ENCODE results near the gene CTR9. TPM values are rescaled to one million over a fixed set of nuclear protein-coding genes. Genes with fewer than 3 reads are reported as not detected.

Gene CTR9
- total RNA-seq, 2 donors from 2014 or later = 42.9 to 45.7 TPM

DNA sequence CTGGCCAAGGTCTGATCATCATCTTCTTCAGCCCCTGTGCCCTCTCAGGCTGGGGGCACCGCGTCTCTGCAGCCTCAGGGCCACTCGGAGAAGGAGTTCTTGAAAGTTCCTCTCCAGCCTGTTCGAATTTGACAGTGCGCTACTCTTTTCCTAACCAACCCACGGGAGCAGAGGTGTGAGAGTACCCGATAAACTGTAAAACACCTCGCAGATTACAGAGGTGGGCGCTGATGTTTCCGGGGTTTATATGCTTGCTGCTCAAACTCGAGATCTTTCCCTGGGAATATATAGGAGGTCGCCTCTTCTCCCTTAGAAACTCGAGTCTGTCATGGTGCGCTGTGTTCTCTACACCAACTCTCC lies 515 bp downstream of the CTR9 start:
- H3K27ac Mint-ChIP-seq = peak overlapping the region; percentile 84 to 94
- ATAC-seq = peak; percentile 4 to 15
- no peaks in the 10 kb centered on the region for H3K27me3 Mint-ChIP-seq
- H3K9me3 Mint-ChIP-seq = no peaks in the 10 kb centered on the region
- peaks cover 14% of the 10 kb centered on the region for H3K36me3 Mint-ChIP-seq
- H3K4me3 Mint-ChIP-seq = peak overlapping the region; percentile 92
- peak; percentile 60 for DNase-seq (ENCODE audit: low spot score)
- H3K4me1 Mint-ChIP-seq (ENCODE audit: low read depth in 2 of 2) = peaks cover 15 to 22% of the 10 kb centered on the region in 2 donors

DNA sequence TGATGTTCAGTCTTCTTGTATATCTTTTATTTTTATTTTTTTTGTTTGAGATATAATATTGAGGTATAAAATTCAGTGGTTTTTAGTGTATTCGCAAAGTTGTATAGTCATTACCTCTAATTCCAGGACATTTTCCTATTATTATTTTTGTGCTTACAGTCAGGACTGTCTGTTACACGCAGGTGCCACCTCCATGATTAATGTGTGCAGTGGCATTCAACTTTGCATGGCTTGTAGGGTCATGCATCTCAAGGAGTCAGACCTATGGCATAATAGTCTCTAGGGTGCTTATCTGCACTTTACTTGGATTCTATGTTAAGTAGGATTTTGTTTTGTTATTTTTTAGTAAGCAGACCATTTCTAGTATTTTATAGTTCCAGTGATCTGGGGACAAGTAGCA lies 1.0 kb downstream of the CTR9 start:
- Mint-ChIP-seq H3K36me3 (peaks cover 14% of the 10 kb centered on the region), H3K4me1 (ENCODE audit: low read depth in 2 of 2) (peaks cover 15 to 22% of the 10 kb centered on the region in 2 donors), H3K9me3 (no peaks in the 10 kb centered on the region), H3K27ac (peak overlapping the region; percentile 84 to 94), H3K4me3 (peak overlapping the region; percentile 92), H3K27me3 (no peaks in the 10 kb centered on the region)
- ATAC-seq (no peak), DNase-seq (ENCODE audit: low spot score) (no peak)

- ATAC-seq (no peak), DNase-seq (ENCODE audit: low spot score) (no peak)
- peaks cover 14% of the 10 kb centered on the region for H3K36me3 Mint-ChIP-seq
- H3K9me3 Mint-ChIP-seq = no peaks in the 10 kb centered on the region
- H3K27ac Mint-ChIP-seq = peak overlapping the region in 1 of 2 donors; percentile 94
- no peaks in the 10 kb centered on the region for H3K27me3 Mint-ChIP-seq
- H3K4me3 Mint-ChIP-seq = peak overlapping the region; percentile 92
- peaks cover 15 to 22% of the 10 kb centered on the region in 2 donors for H3K4me1 Mint-ChIP-seq (ENCODE audit: low read depth in 2 of 2)
These were observed 1.4 kb downstream of the CTR9 start for GRCh38 chr11:10752486-10752885.

- peaks cover 3 to 6% of the 10 kb centered on the region in 2 donors for H3K4me1 Mint-ChIP-seq (ENCODE audit: low read depth in 2 of 2)
- no peaks in the 10 kb centered on the region for H3K9me3 Mint-ChIP-seq
- ATAC-seq (no peak), DNase-seq (ENCODE audit: low spot score) (no peak)
- H3K36me3 Mint-ChIP-seq = peaks cover 21% of the 10 kb centered on the region
- no peaks in the 10 kb centered on the region for H3K27me3 Mint-ChIP-seq
- H3K27ac Mint-ChIP-seq = no peak overlapping the region
- no peak overlapping the region for H3K4me3 Mint-ChIP-seq
These were observed 7.9 kb downstream of the CTR9 start for GRCh38 chr11:10758957-10759356.

- H3K27ac Mint-ChIP-seq = no peak overlapping the region
- ATAC-seq = no peak
- no peak for DNase-seq (ENCODE audit: low spot score)
- H3K4me3 Mint-ChIP-seq = no peak overlapping the region
- H3K36me3 Mint-ChIP-seq = peaks cover 22% of the 10 kb centered on the region
- H3K27me3 Mint-ChIP-seq = no peaks in the 10 kb centered on the region
- H3K4me1 Mint-ChIP-seq (ENCODE audit: low read depth in 2 of 2) = peaks cover 3 to 6% of the 10 kb centered on the region in 2 donors
- no peaks in the 10 kb centered on the region for H3K9me3 Mint-ChIP-seq
These were observed 10.1 kb downstream of the CTR9 start for GRCh38 chr11:10761085-10761698.

DNA sequence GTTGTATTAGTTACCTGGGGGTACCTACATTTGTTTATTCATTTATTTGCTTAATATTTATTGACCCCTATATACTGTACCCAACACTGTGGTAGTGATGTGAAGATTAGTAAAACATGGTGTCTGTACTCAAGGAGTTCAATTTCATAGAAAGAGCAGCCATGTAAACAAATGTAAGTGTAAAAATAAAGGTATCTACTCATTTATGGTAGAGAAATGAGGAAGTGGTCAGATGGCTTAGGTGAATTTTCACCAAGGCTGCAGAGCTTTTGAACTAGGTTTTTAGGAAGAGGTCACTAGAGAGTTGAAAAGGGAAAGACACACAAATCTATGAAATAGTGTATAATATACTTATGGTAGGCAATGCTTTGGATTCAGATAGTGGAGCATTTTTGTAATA lies 11.1 kb downstream of the CTR9 start:
- Mint-ChIP-seq H3K4me3 (no peak overlapping the region), H3K27ac (no peak overlapping the region), H3K36me3 (peaks cover 31% of the 10 kb centered on the region), H3K4me1 (ENCODE audit: low read depth in 2 of 2) (peaks cover 3 to 6% of the 10 kb centered on the region in 2 donors), H3K27me3 (no peaks in the 10 kb centered on the region), H3K9me3 (no peaks in the 10 kb centered on the region)
- DNase-seq (ENCODE audit: low spot score) = no peak
- no peak for ATAC-seq

GRCh38 chr11:10762913-10763421 lies 11.9 kb downstream of the CTR9 start:
- Mint-ChIP-seq H3K27ac (no peak overlapping the region), H3K4me3 (no peak overlapping the region), H3K27me3 (no peaks in the 10 kb centered on the region), H3K36me3 (peaks cover 38% of the 10 kb centered on the region), H3K4me1 (ENCODE audit: low read depth in 2 of 2) (peaks cover 3 to 6% of the 10 kb centered on the region in 2 donors), H3K9me3 (no peaks in the 10 kb centered on the region)
- ATAC-seq = no peak
- no peak for DNase-seq (ENCODE audit: low spot score)

DNA sequence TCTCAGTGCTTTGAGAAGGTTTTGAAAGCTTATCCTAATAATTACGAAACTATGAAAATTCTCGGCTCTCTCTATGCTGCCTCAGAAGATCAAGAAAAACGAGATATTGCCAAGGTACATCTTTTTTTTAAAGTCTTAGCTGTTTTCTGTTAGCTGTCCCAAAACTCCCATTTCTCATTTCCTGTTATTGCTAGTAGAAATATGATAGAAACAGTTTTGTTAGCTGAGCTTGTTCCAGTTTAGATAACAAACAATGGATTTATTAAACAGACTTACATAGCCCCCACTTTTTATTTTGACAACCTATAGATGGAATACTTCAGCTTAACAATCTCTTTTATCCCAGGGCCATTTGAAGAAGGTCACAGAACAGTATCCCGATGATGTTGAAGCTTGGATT lies 12.7 kb downstream of the CTR9 start:
- no peak overlapping the region for H3K4me3 Mint-ChIP-seq

GRCh38 chr11:10764412-10764811 lies 13.4 kb downstream of the CTR9 start:
- Mint-ChIP-seq H3K27ac (no peak overlapping the region), H3K4me3 (no peak overlapping the region), H3K27me3 (no peaks in the 10 kb centered on the region), H3K4me1 (ENCODE audit: low read depth in 2 of 2) (peaks cover 3 to 6% of the 10 kb centered on the region in 2 donors), H3K36me3 (peaks cover 44% of the 10 kb centered on the region), H3K9me3 (no peaks in the 10 kb centered on the region)
- DNase-seq (ENCODE audit: low spot score) (no peak), ATAC-seq (no peak)

More for the DNA sequence above, 12.7 kb downstream of the CTR9 start:
- Mint-ChIP-seq H3K4me1 (ENCODE audit: low read depth in 2 of 2) (peaks cover 3 to 6% of the 10 kb centered on the region in 2 donors), H3K36me3 (peaks cover 38% of the 10 kb centered on the region), H3K27ac (no peak overlapping the region), H3K9me3 (no peaks in the 10 kb centered on the region), H3K27me3 (no peaks in the 10 kb centered on the region)
- DNase-seq (ENCODE audit: low spot score) (no peak), ATAC-seq (no peak)

DNA sequence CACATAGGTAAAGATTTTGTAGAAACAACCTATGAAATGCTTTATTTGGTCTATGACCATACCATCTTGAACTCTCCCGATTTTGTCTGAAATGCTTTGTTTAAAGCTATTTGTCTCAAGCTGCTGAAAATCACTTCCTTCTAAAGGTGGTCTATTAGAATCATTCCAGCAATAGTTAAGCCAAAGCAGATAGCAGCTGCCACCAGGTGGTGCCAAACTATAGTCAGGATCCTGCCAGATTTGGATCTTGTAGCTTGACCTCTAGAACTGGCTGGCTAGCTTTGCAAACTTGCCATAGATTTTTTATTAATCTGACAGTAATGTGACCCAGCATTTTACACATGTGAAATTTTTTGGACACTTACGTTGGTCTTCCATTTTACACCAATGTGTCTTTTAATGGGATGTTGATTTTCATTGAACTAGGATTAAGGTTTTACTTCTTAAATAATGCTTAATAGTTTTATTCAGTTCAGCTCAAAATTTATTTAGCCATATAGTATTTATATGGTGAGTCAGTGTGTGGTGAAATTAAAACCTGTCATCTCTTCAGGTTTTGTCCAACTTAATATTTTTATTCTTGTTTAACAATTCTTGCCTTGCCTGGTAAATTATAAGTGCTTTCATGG lies 19.7 kb downstream of the CTR9 start:
- Mint-ChIP-seq H3K9me3 (no peaks in the 10 kb centered on the region), H3K27ac (no peak overlapping the region), H3K27me3 (no peaks in the 10 kb centered on the region), H3K36me3 (peaks cover 66% of the 10 kb centered on the region), H3K4me1 (ENCODE audit: low read depth in 2 of 2) (no peaks in the 10 kb centered on the region), H3K4me3 (no peak overlapping the region)
- DNase-seq (ENCODE audit: low spot score) (no peak), ATAC-seq (no peak)

GRCh38 chr11:10771457-10771856 lies 20.4 kb downstream of the CTR9 start:
- Mint-ChIP-seq H3K4me1 (ENCODE audit: low read depth in 2 of 2) (no peaks in the 10 kb centered on the region), H3K9me3 (no peaks in the 10 kb centered on the region), H3K4me3 (no peak overlapping the region), H3K27me3 (no peaks in the 10 kb centered on the region), H3K27ac (no peak overlapping the region), H3K36me3 (peaks cover 62% of the 10 kb centered on the region)
- DNase-seq (ENCODE audit: low spot score) (no peak), ATAC-seq (no peak)

GRCh38 chr11:10774811-10775210 lies 23.8 kb downstream of the CTR9 start:
- Mint-ChIP-seq H3K27me3 (no peaks in the 10 kb centered on the region), H3K9me3 (no peaks in the 10 kb centered on the region), H3K27ac (no peak overlapping the region), H3K4me3 (no peak overlapping the region), H3K36me3 (peaks cover 59% of the 10 kb centered on the region), H3K4me1 (ENCODE audit: low read depth in 2 of 2) (peaks cover 0 to 7% of the 10 kb centered on the region in 2 donors)
- DNase-seq (ENCODE audit: low spot score) (no peak), ATAC-seq (no peak)

DNA sequence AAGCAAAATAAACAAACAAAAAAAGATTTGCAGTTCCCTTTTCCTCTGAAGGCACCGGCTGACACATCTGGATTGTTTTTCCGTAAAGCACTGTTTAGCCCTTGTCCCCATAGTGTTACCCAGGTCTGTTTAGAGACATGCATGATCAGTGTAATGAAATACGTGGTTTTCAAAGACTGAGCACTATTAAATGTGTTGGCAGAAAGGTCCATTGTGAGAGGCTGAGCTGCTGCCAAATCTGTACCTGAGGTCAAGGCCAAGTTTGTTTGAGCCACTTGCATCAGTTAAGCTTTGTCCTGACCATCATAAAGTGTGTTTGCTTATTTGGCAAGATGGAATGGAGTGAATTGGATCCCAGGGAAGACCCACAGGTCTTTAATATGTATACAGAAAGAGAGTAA lies 26.3 kb downstream of the CTR9 start:
- ATAC-seq (no peak), DNase-seq (ENCODE audit: low spot score) (no peak)
- H3K36me3 Mint-ChIP-seq = peaks cover 49% of the 10 kb centered on the region
- no peaks in the 10 kb centered on the region for H3K27me3 Mint-ChIP-seq
- peak overlapping the region in 1 of 2 donors; percentile 21 for H3K27ac Mint-ChIP-seq
- no peak overlapping the region for H3K4me3 Mint-ChIP-seq
- peaks cover 0 to 7% of the 10 kb centered on the region in 2 donors for H3K4me1 Mint-ChIP-seq (ENCODE audit: low read depth in 2 of 2)
- no peaks in the 10 kb centered on the region for H3K9me3 Mint-ChIP-seq

GRCh38 chr11:10777806-10778205 lies 26.8 kb downstream of the CTR9 start:
- H3K27me3 Mint-ChIP-seq = no peaks in the 10 kb centered on the region

More at GRCh38 chr11:10777806-10778205, 26.8 kb downstream of the CTR9 start:
- peaks cover 0 to 7% of the 10 kb centered on the region in 2 donors for H3K4me1 Mint-ChIP-seq (ENCODE audit: low read depth in 2 of 2)
- peaks cover 48% of the 10 kb centered on the region for H3K36me3 Mint-ChIP-seq
- ATAC-seq (no peak), DNase-seq (ENCODE audit: low spot score) (no peak)
- peak overlapping the region in 1 of 2 donors; percentile 21 for H3K27ac Mint-ChIP-seq
- no peaks in the 10 kb centered on the region for H3K9me3 Mint-ChIP-seq
- H3K4me3 Mint-ChIP-seq = no peak overlapping the region

Data from natural killer cell treated with Interleukin-12 subunit alpha and Interleukin-12 subunit beta and Interleukin-15 and Interleukin-18, amount 100 ng/mL, for 72 hours (primary cell).